Subcutaneous abdominal adipose tissue (tissue), 5 donors: ENCODE measurements around the gene DIRAS1.
A peak's percentile ranks its signal among the peaks of the same experiment; 100 is the strongest.

Experiments used
- H3K27ac ChIP-seq: one replicate; pipeline ENCODE4 v1.7.0; 2013; ENCODE audit warnings: low read depth, mild to moderate bottlenecking, inconsistent platforms, low read length, moderate library complexity
- H3K27me3 ChIP-seq, 5 donors: one replicate each; pipeline ENCODE4 v1.7.0; 2013; ENCODE audit warnings: low read length in 5 of 5, inconsistent platforms in 1 of 5; ENCODE audit not compliant: control insufficient read depth in 5 of 5, insufficient read depth in 4 of 5
- H3K36me3 ChIP-seq, 5 donors: one replicate each; pipeline ENCODE4 v1.7.0; 2013; ENCODE audit warnings: low read length in 5 of 5; ENCODE audit not compliant: control insufficient read depth in 5 of 5, insufficient read depth in 5 of 5
- H3K4me1 ChIP-seq, 5 donors: one replicate each; pipeline ENCODE4 v1.7.0; 2013; ENCODE audit warnings: low read length in 5 of 5, mild to moderate bottlenecking in 3 of 5, moderate library complexity in 1 of 5; ENCODE audit not compliant: control insufficient read depth in 5 of 5, insufficient read depth in 5 of 5
- H3K4me3 ChIP-seq, 5 donors: one replicate each; pipeline ENCODE4 v1.7.0; 2013; ENCODE audit warnings: low read length in 5 of 5, low read depth in 1 of 5
- H3K9ac ChIP-seq, 5 donors: one replicate each; pipeline ENCODE4 v1.7.0; 2013; ENCODE audit warnings: low read length in 5 of 5, mild to moderate bottlenecking in 4 of 5, moderate library complexity in 3 of 5
- H3K9me3 ChIP-seq, 5 donors: one replicate each; pipeline ENCODE4 v1.7.0; 2013; ENCODE audit warnings: low read length in 5 of 5; ENCODE audit not compliant: control insufficient read depth in 5 of 5
- donor health status: healthy.
- donor health status: healthy.
- donor health status: healthy.
- donor health status: healthy.
- donor health status: healthy.

DIRAS1 gene

DNA sequence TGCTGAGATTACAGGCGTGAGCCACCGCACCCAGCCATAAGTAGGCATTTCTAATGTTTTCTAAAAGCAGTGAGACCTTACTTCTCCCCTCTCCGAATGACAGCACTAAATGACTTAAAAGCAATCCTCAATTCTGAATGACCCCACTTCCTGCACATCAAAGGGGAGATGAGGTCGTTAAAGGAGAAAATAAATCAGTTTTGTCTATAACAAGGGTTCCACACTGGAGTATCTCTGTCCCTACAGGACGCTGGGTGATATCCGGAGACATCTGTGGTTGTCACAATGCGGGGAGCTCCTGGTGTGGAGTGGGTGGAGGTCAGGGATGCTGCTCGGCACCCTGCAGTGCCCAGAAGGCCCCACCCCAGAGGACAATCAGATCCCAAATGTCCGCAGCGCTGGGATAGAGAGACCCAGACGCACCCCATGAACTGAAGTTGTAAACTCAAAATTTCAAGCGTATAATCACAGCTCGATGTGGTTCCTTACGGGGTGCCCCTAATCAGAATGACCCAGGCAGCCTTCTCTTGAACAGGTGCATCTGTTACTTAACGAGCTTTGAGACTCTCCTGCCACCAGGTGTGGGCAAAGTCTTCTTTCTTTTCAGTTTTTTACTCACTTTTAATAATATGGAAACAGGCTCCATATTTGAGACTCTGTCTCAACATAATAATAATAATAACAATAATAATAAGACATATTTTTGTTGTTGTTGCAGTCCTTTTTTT, 21.6 kb downstream of the DIRAS1 start:
- Histone ChIP-seq H3K9ac (no peak overlapping the region), H3K36me3 (no peaks in the 10 kb centered on the region), H3K4me3 (no peak overlapping the region), H3K27ac (no peak overlapping the region), H3K4me1 (peaks cover 1 to 26% (median 22%) of the 10 kb centered on the region in 5 donors), H3K9me3 (no peaks in the 10 kb centered on the region), H3K27me3 (no peaks in the 10 kb centered on the region)

DNA sequence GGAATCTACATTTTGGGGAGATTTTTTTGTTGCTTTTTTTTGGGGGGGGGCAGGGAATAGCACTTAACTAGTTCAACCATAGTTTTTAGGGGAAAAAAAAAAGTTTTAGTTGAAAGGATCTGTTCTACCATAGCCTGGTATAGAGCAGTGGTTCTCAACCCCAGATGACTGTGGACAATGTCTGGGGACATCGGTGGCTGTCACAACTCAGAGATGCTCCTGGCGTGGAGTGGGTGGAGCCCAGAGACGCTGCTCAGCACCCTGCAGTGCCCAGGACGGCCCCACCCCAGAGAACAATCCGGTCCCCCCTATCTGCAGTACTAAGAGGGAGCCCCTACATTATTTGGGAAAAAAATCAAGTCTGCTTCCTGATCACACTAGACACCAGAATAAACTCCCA, 27.0 kb downstream of the DIRAS1 start:
- no peaks in the 10 kb centered on the region for H3K9me3 ChIP-seq
- H3K4me1 ChIP-seq, result peaks cover 1 to 27% (median 11%) of the 10 kb centered on the region in 5 donors
- no peak overlapping the region for H3K27ac ChIP-seq
- peak overlapping the region in 1 of 5 donors; percentile 11 for H3K9ac ChIP-seq
- no peak overlapping the region for H3K4me3 ChIP-seq
- H3K36me3 ChIP-seq, result no peaks in the 10 kb centered on the region
- no peaks in the 10 kb centered on the region for H3K27me3 ChIP-seq

DNA sequence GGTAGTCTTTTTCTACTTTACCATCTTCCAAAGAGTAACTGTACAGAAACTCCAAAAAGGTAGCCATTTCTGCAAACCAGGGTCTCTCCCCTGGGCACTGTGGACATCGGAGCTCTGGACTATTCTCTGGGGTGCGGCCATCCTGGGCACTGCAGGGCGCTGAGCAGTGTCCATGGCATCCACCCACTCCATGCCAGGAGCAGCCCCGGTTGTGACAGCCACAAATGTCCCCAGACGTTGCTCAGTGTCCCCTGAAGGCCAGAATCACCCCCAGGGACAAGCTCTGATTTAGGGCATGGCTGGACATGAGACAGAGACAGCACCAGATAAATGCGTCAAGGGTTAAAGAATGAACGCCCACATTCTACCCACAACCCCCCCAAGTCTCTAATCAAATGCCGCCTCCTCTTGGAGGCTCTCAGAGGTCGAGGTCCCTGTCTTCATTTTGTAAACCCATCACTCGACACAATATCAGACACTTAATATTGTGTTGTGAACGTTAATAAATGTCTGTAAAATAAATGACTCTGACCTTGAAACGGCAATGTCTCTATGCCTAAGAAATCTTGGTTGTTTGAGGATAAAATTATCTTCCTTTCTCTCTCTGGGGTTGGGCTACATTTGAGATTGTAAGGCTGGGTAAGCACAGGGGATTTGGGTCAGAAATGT, 27.5 kb downstream of the DIRAS1 start:
- H3K36me3 ChIP-seq, result no peaks in the 10 kb centered on the region
- no peak overlapping the region for H3K4me3 ChIP-seq
- no peaks in the 10 kb centered on the region for H3K27me3 ChIP-seq
- H3K27ac ChIP-seq, result no peak overlapping the region
- H3K4me1 ChIP-seq, result peaks cover 1 to 27% (median 11%) of the 10 kb centered on the region in 5 donors
- peak overlapping the region in 1 of 5 donors; percentile 51 for H3K9ac ChIP-seq
- H3K9me3 ChIP-seq, result no peaks in the 10 kb centered on the region

DNA sequence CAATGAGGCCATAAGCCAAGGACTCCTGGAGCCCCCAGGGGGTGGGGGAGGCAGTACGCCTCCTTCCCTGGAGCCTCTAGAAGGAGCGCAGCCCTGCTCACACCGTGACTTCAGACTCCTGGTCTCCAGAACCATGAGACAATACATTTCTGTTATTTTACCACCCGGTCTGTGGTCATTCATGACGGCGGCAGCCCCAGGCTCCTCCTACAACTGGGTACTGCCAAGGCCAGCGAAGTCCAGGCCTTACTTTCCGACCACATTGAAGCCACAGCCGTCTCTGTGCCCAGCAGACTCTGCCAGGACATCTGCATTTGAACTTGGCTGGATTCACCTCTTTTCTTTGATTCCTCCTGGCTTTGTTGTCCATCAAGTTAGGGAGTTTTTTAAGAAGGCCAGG, 29.2 kb downstream of the DIRAS1 start:
- H3K4me1 ChIP-seq, result peaks cover 1 to 27% (median 11%) of the 10 kb centered on the region in 5 donors

DNA sequence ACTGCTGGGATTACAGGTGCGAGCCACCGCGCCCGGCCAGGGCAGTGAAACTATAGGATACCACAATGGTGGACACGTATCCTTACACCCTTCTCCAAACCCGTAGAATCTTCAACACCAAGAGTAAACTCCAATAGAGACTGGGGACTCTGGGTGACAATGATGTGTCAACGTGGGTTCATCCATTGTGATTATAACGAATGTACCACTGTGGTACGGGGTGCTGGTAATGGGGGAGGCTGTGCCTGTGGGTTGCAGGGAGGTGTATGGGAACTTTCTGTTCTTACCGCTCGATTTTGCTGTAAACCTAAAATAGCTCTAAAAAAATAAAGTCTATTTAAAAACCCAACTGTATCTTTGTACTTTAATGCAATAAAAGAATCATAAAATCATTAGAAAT, 30.3 kb downstream of the DIRAS1 start:
- H3K36me3 ChIP-seq, result no peaks in the 10 kb centered on the region
- peaks cover 1 to 23% (median 11%) of the 10 kb centered on the region in 5 donors for H3K4me1 ChIP-seq
- no peaks in the 10 kb centered on the region for H3K27me3 ChIP-seq
- H3K9ac ChIP-seq, result no peak overlapping the region
- no peak overlapping the region for H3K4me3 ChIP-seq
- H3K27ac ChIP-seq, result no peak overlapping the region
- H3K9me3 ChIP-seq, result no peaks in the 10 kb centered on the region

More for the DNA sequence above, 29.2 kb downstream of the DIRAS1 start:
- no peak overlapping the region for H3K4me3 ChIP-seq
- H3K27me3 ChIP-seq, result no peaks in the 10 kb centered on the region
- H3K36me3 ChIP-seq, result no peaks in the 10 kb centered on the region
- H3K9ac ChIP-seq, result no peak overlapping the region
- H3K9me3 ChIP-seq, result no peaks in the 10 kb centered on the region
- H3K27ac ChIP-seq, result no peak overlapping the region

DNA sequence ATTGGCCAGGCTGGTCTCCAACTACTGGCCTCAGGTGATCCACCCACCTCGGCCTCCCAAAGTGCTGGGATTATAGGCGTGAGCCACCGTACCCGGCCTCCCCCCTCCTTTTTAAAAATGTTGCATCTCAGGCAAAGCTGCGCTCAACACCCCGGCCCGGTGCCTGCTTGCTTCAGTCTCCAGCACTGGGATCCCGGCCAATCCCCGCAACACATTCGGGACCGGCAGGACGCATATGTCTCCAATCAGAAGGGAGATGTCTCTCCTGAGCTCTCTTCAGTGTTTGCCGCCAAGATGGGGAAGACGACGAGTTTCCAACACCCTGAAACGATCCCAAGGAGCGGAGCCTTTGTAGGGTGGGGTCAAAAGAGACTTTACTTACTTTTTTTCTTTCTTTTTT, 34.8 kb downstream of the DIRAS1 start:
- H3K4me3 ChIP-seq, result peak overlapping the region in 1 of 5 donors; percentile 55
- no peaks in the 10 kb centered on the region for H3K27me3 ChIP-seq
- no peaks in the 10 kb centered on the region for H3K9me3 ChIP-seq
- no peaks in the 10 kb centered on the region for H3K4me1 ChIP-seq
- H3K9ac ChIP-seq, result no peak overlapping the region
- H3K27ac ChIP-seq, result no peak overlapping the region
- no peaks in the 10 kb centered on the region for H3K36me3 ChIP-seq

DNA sequence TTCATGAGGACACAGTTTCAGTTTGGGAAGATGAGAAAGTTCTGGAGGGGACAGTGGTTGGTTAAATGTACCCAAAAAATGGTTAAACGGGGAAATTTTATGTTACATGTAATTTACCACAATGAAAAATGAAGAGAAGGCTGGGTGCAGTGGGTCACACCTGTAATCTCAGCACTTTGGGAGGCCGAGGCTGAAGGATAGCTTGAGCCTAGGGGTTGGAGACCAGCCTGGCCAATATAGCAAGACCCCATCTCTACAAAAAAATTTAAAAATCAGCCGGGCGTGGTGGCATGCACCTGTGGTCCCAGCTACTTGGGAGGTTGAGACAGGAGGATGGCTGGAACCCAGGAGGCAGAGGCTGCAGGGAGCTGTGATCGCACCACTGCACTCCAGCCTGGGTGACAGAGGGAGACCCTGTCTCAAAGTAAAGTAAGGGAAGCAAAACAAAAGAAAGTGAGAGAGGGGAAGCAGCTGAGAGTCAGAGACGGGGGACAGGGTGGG, 35.9 kb downstream of the DIRAS1 start:
- no peaks in the 10 kb centered on the region for H3K9me3 ChIP-seq
- peak overlapping the region in 3 of 5 donors; percentile 42 to 55 (median 51) for H3K4me3 ChIP-seq
- peak overlapping the region in 2 of 5 donors; percentile 66 to 77 for H3K9ac ChIP-seq
- peak overlapping the region; percentile 54 for H3K27ac ChIP-seq
- H3K27me3 ChIP-seq, result no peaks in the 10 kb centered on the region
- no peaks in the 10 kb centered on the region for H3K36me3 ChIP-seq
- no peaks in the 10 kb centered on the region for H3K4me1 ChIP-seq

DNA sequence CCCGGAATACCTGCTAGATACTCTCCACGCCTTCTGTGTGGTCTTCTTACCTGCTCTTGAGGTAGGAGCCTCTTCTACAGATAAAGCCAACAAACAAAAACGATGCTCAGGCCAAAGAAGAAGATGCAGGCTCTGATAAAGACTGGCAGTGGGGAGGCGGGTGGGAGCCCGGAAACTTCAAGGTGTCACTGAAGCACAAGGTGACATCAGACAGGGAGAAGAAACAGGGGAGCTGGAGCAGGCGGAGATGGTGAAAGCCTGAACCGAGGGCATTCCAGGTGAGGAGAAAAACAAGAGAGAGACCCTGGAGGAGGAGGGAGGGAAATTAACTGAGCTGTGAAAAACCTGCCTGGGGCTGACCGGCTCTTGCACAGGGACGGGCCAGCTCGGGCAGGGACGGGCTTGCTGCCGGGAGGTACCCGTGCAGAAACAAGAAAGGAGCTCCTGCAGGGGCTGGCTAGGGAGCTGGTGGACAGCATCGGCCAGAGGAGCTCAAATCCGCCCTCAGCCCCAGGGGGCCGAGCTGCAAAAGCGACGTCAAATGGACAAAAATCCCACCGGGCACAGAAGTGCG, 37.7 kb downstream of the DIRAS1 start:
- Histone ChIP-seq H3K36me3 (no peaks in the 10 kb centered on the region), H3K4me1 (no peaks in the 10 kb centered on the region), H3K4me3 (no peak overlapping the region), H3K27ac (no peak overlapping the region), H3K9ac (no peak overlapping the region), H3K9me3 (no peaks in the 10 kb centered on the region), H3K27me3 (peaks cover 0 to 2% (median 0%) of the 10 kb centered on the region in 5 donors)

DNA sequence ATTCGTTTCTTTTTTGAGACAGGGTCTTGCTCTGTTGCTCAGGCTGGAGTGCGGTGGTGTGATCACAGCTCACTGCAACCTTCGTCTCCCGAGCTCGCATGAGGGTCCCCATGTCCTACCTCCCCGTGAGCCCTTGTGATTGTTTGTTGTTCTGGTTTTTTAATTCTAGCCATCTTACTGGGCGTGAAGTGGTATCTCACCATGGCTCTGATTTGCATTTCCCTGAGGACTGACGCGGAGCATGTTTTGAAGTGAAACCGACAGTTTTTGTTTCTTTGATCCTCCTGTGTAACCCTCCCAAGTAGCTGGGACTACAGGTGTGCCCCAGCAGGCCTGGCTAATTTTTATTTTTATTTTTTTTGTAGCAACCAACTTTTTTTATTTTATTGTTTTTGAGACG, 40.4 kb downstream of the DIRAS1 start:
- H3K9me3 ChIP-seq, result no peaks in the 10 kb centered on the region
- H3K27ac ChIP-seq, result no peak overlapping the region
- peaks cover 0 to 3% (median 0%) of the 10 kb centered on the region in 5 donors for H3K4me1 ChIP-seq
- H3K27me3 ChIP-seq, result peaks cover 0 to 4% (median 0%) of the 10 kb centered on the region in 5 donors
- H3K4me3 ChIP-seq, result no peak overlapping the region
- no peaks in the 10 kb centered on the region for H3K36me3 ChIP-seq
- no peak overlapping the region for H3K9ac ChIP-seq

DNA sequence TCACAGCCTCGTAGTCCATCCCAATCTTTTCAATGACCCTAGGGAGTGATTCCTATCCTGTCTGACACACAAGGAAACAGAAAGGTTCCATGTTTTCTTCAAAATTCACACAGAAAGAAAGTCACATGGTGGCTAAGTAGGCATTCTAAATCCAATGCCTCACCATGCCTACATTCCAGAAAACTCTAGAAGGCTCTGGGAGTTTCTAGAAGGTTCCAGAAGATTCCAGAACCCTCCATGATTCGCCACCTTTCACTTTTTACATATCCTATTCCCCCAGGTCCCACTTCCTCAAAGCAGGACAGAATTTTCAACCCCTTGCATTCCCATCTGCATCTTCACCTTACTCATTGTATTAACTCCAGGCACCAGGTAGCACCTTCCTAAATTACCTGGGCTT, 41.7 kb downstream of the DIRAS1 start:
- peaks cover 0 to 3% (median 0%) of the 10 kb centered on the region in 5 donors for H3K4me1 ChIP-seq
- no peaks in the 10 kb centered on the region for H3K36me3 ChIP-seq
- H3K27ac ChIP-seq, result no peak overlapping the region
- H3K9ac ChIP-seq, result no peak overlapping the region
- H3K27me3 ChIP-seq, result peaks cover 0 to 4% (median 0%) of the 10 kb centered on the region in 5 donors
- no peak overlapping the region for H3K4me3 ChIP-seq
- H3K9me3 ChIP-seq, result no peaks in the 10 kb centered on the region
